Activated B cell treated with CpG ODN at 0.5 μM for 24 hours (primary cell): ENCODE measurements around the gene MLNR. TPM values are rescaled to one million over a fixed set of nuclear protein-coding genes. Genes with fewer than 3 reads are reported as not detected.

Experiments used
- ATAC-seq: fragments of 200-7000 bp; cut with Tn5 transposase; one replicate; pipeline ENCODE4 v1.10.0; 2021; ENCODE audit warnings: low read depth, mild to moderate bottlenecking, moderate library complexity
- CTCF ChIA-PET: fragments of 350-600 bp; sonication (Branson Sonifier 250); formaldehyde crosslinking; loops from one replicate; lab custom pipeline; 2021; ENCODE audit warnings: antibody characterized with exemption; lab: Charles Lee
- POLR2A ChIA-PET: fragments of 350-600 bp; sonication (Branson Sonifier 250); formaldehyde crosslinking; loops from one replicate; lab custom pipeline; 2021; ENCODE audit warnings: antibody characterized with exemption; lab: Charles Lee
- DNase-seq: peaks from one replicate; pipeline ENCODE4 v3.0.0; 2022
- H3K27ac Mint-ChIP-seq: one replicate; pipeline ENCODE4 v1.8.0; 2020; ENCODE audit warnings: mixed read lengths
- H3K27me3 Mint-ChIP-seq: one replicate; pipeline ENCODE4 v1.8.0; 2021; ENCODE audit warnings: mixed read lengths
- H3K36me3 Mint-ChIP-seq: one replicate; pipeline ENCODE4 v1.8.0; 2021; ENCODE audit warnings: low read depth, mixed read lengths
- H3K4me1 Mint-ChIP-seq: one replicate; pipeline ENCODE4 v1.8.0; 2021; ENCODE audit warnings: mixed read lengths
- H3K4me3 Mint-ChIP-seq: one replicate; pipeline ENCODE4 v1.8.0; 2020; ENCODE audit warnings: mild to moderate bottlenecking, mixed read lengths
- H3K9me3 Mint-ChIP-seq: one replicate; pipeline ENCODE4 v1.8.0; 2020; ENCODE audit warnings: mixed read lengths
- CTCF ChIP-seq: fragments of 200-600 bp; IDR thresholded peaks from one replicate; pipeline ENCODE4 v1.8.0; 2022; ENCODE audit warnings: antibody characterized with exemption, mild to moderate bottlenecking
- intact Hi-C: fragments of 100-400 bp; cut with micrococcal nuclease; formaldehyde crosslinking; loops from one replicate; pipeline ENCODE4 v1.15.1; 2024
- total RNA-seq: library from RNA; stranded (reverse); gene quantifications from 2 replicates; pipeline ENCODE4 v1.2.3, GENCODE V29; 2022

The MLNR gene
- total RNA-seq, 1 donor from 2014 or later: not detected

- ATAC-seq: no peak
- Mint-ChIP-seq H3K27ac (no peak overlapping the region), H3K4me1 (peaks cover 3% of the 10 kb centered on the region), H3K9me3 (no peaks in the 10 kb centered on the region), H3K27me3 (peaks cover 22% of the 10 kb centered on the region), H3K4me3 (no peak overlapping the region), H3K36me3 (no peaks in the 10 kb centered on the region)
- intact Hi-C loops: no loop called here
- TF ChIP-seq CTCF: no peak
- ChIA-PET CTCF (no interaction called here), POLR2A (no interaction called here)
- DNase-seq: no peak
Measured at GRCh38 chr13:49225223-49226042, 5.3 kb downstream of the MLNR start.

GRCh38 chr13:49226613-49227012 is 6.5 kb downstream of the MLNR start:
- Mint-ChIP-seq H3K27ac (no peak overlapping the region), H3K4me1 (no peaks in the 10 kb centered on the region), H3K9me3 (no peaks in the 10 kb centered on the region), H3K27me3 (peaks cover 18% of the 10 kb centered on the region), H3K4me3 (no peak overlapping the region), H3K36me3 (no peaks in the 10 kb centered on the region)
- TF ChIP-seq CTCF: no peak
- DNase-seq: no peak
- POLR2A ChIA-PET: no interaction called here
- CTCF ChIA-PET: no interaction called here
- ATAC-seq: no peak
- intact Hi-C loops: no loop called here

- TF ChIP-seq CTCF: no peak
- intact Hi-C loops: no loop called here
- no peak overlapping the region for H3K27ac Mint-ChIP-seq
- ChIA-PET CTCF (no interaction called here), POLR2A (no interaction called here)
- no peaks in the 10 kb centered on the region for H3K4me1 Mint-ChIP-seq
- H3K9me3 Mint-ChIP-seq: no peaks in the 10 kb centered on the region
- no peaks in the 10 kb centered on the region for H3K36me3 Mint-ChIP-seq
- no peaks in the 10 kb centered on the region for H3K27me3 Mint-ChIP-seq
- no peak overlapping the region for H3K4me3 Mint-ChIP-seq
- DNase-seq: no peak
- ATAC-seq: no peak
Measured at GRCh38 chr13:49234741-49235140, 14.6 kb downstream of the MLNR start.

GRCh38 chr13:49235856-49236431 is 15.8 kb downstream of the MLNR start:
- intact Hi-C loops: no loop called here
- CTCF ChIA-PET: interaction anchor here (1.5 kb wide), 1 partner anchor 9 kb away, joined by 3 read pairs; no protein-coding TSS in a partner anchor
- no peaks in the 10 kb centered on the region for H3K36me3 Mint-ChIP-seq
- POLR2A ChIA-PET: no interaction called here
- H3K27ac Mint-ChIP-seq: no peak overlapping the region
- no peak overlapping the region for H3K4me3 Mint-ChIP-seq
- H3K27me3 Mint-ChIP-seq: no peaks in the 10 kb centered on the region
- no peak for DNase-seq
- no peaks in the 10 kb centered on the region for H3K4me1 Mint-ChIP-seq
- ATAC-seq: no peak
- TF ChIP-seq CTCF: no peak
- H3K9me3 Mint-ChIP-seq: no peaks in the 10 kb centered on the region

GRCh38 chr13:49238621-49239020 is 18.5 kb downstream of the MLNR start:
- no peak for TF ChIP-seq CTCF
- no peaks in the 10 kb centered on the region for H3K36me3 Mint-ChIP-seq
- no peak for ATAC-seq
- peaks cover 6% of the 10 kb centered on the region for H3K27me3 Mint-ChIP-seq
- H3K9me3 Mint-ChIP-seq: no peaks in the 10 kb centered on the region
- POLR2A ChIA-PET: no interaction called here
- no peak overlapping the region for H3K27ac Mint-ChIP-seq
- intact Hi-C loops: no loop called here
- no peak for DNase-seq
- CTCF ChIA-PET: no interaction called here
- H3K4me3 Mint-ChIP-seq: no peak overlapping the region
- no peaks in the 10 kb centered on the region for H3K4me1 Mint-ChIP-seq
